Muscle layer of colon (tissue), 2 donors: ENCODE results near the gene ITPRIP.

Source experiments
- H3K27ac ChIP-seq: one replicate; pipeline ENCODE4 v1.7.0; 2013; ENCODE audit warnings: low read depth, mild to moderate bottlenecking, low read length, moderate library complexity
- H3K27me3 ChIP-seq, 2 donors: one replicate each; pipeline ENCODE4 v1.7.0; 2013; ENCODE audit warnings: low read length in 2 of 2, mild to moderate bottlenecking in 2 of 2; ENCODE audit not compliant: insufficient read depth in 2 of 2, control insufficient read depth in 1 of 2
- H3K36me3 ChIP-seq: one replicate; pipeline ENCODE4 v1.7.0; 2013; ENCODE audit warnings: mild to moderate bottlenecking, low read length; ENCODE audit not compliant: insufficient read depth
- H3K4me1 ChIP-seq: one replicate; pipeline ENCODE4 v1.7.0; 2013; ENCODE audit warnings: mild to moderate bottlenecking, low read length; ENCODE audit not compliant: insufficient read depth
- H3K4me3 ChIP-seq, 2 donors: one replicate each; pipeline ENCODE4 v1.7.0; 2013; ENCODE audit warnings: low read length in 2 of 2, low read depth in 1 of 2, mild to moderate bottlenecking in 1 of 2, moderate library complexity in 1 of 2
- H3K9ac ChIP-seq: one replicate; pipeline ENCODE4 v1.7.0; 2013; ENCODE audit warnings: low read length
- H3K9me3 ChIP-seq: one replicate; pipeline ENCODE4 v1.7.0; 2013; ENCODE audit warnings: mild to moderate bottlenecking, low read length
- donor health status: abdominal sarcoma.
- donor health status: Adenocarcinoma of cecum.

ITPRIP gene

GRCh38 chr10:104330168-104331110 is 7.8 kb downstream of the ITPRIP start:
- Histone ChIP-seq H3K4me3 (peak overlapping the region in 1 of 2 donors; percentile 14), H3K27me3 (no peaks in the 10 kb centered on the region), H3K9ac (peak overlapping the region; percentile 7), H3K36me3 (no peaks in the 10 kb centered on the region), H3K9me3 (no peaks in the 10 kb centered on the region), H3K27ac (peak overlapping the region; percentile 77), H3K4me1 (peaks cover 100% of the 10 kb centered on the region)

GRCh38 chr10:104329735-104330134 is 8.5 kb downstream of the ITPRIP start:
- H3K4me1 ChIP-seq, result peaks cover 100% of the 10 kb centered on the region
- H3K4me3 ChIP-seq, result peak overlapping the region in 1 of 2 donors; percentile 7

GRCh38 chr10:104328896-104329710 is 9.2 kb downstream of the ITPRIP start:
- Histone ChIP-seq H3K4me1 (peaks cover 95% of the 10 kb centered on the region), H3K9me3 (no peaks in the 10 kb centered on the region), H3K27me3 (no peaks in the 10 kb centered on the region), H3K36me3 (no peaks in the 10 kb centered on the region), H3K4me3 (peak overlapping the region in 1 of 2 donors; percentile 26), H3K9ac (peak overlapping the region; percentile 9), H3K27ac (peak overlapping the region; percentile 77)

More at GRCh38 chr10:104329735-104330134, 8.5 kb downstream of the ITPRIP start:
- H3K27ac ChIP-seq, result peak overlapping the region; percentile 77
- no peaks in the 10 kb centered on the region for H3K36me3 ChIP-seq
- peak overlapping the region; percentile 9 for H3K9ac ChIP-seq
- no peaks in the 10 kb centered on the region for H3K9me3 ChIP-seq
- H3K27me3 ChIP-seq, result no peaks in the 10 kb centered on the region

- Histone ChIP-seq H3K27ac (peak overlapping the region; percentile 70), H3K9ac (no peak overlapping the region), H3K36me3 (no peaks in the 10 kb centered on the region), H3K4me3 (peak overlapping the region in 1 of 2 donors; percentile 26), H3K9me3 (no peaks in the 10 kb centered on the region), H3K4me1 (peaks cover 94% of the 10 kb centered on the region), H3K27me3 (no peaks in the 10 kb centered on the region)
Measured at GRCh38 chr10:104328646-104328895, 9.7 kb downstream of the ITPRIP start.

- Histone ChIP-seq H3K9ac (peak overlapping the region; percentile 12), H3K27me3 (no peaks in the 10 kb centered on the region), H3K4me1 (peaks cover 94% of the 10 kb centered on the region), H3K27ac (peak overlapping the region; percentile 70), H3K4me3 (peak overlapping the region in 1 of 2 donors; percentile 30), H3K9me3 (no peaks in the 10 kb centered on the region), H3K36me3 (no peaks in the 10 kb centered on the region)
Measured at GRCh38 chr10:104327745-104328645, 10.3 kb downstream of the ITPRIP start.

- no peak overlapping the region for H3K9ac ChIP-seq
- H3K4me3 ChIP-seq, result no peak overlapping the region
- peaks cover 94% of the 10 kb centered on the region for H3K4me1 ChIP-seq
- H3K27me3 ChIP-seq, result no peaks in the 10 kb centered on the region
- no peaks in the 10 kb centered on the region for H3K36me3 ChIP-seq
- H3K27ac ChIP-seq, result peak overlapping the region; percentile 35
- H3K9me3 ChIP-seq, result no peaks in the 10 kb centered on the region
Measured at GRCh38 chr10:104326991-104327610, 11.2 kb downstream of the ITPRIP start.

- Histone ChIP-seq H3K9ac (no peak overlapping the region), H3K36me3 (no peaks in the 10 kb centered on the region), H3K4me1 (peaks cover 94% of the 10 kb centered on the region), H3K27me3 (no peaks in the 10 kb centered on the region), H3K9me3 (no peaks in the 10 kb centered on the region), H3K27ac (peak overlapping the region; percentile 46), H3K4me3 (no peak overlapping the region)
Measured at GRCh38 chr10:104325436-104326435, 12.5 kb downstream of the ITPRIP start.

- Histone ChIP-seq H3K27me3 (no peaks in the 10 kb centered on the region), H3K27ac (no peak overlapping the region), H3K9me3 (no peaks in the 10 kb centered on the region), H3K9ac (no peak overlapping the region), H3K4me1 (peaks cover 86% of the 10 kb centered on the region), H3K36me3 (no peaks in the 10 kb centered on the region), H3K4me3 (no peak overlapping the region)
Measured at GRCh38 chr10:104324931-104325330, 13.3 kb downstream of the ITPRIP start.

- no peaks in the 10 kb centered on the region for H3K9me3 ChIP-seq
- H3K4me1 ChIP-seq, result peaks cover 85% of the 10 kb centered on the region
- H3K9ac ChIP-seq, result no peak overlapping the region
- no peaks in the 10 kb centered on the region for H3K36me3 ChIP-seq
- no peak overlapping the region for H3K27ac ChIP-seq
- H3K4me3 ChIP-seq, result no peak overlapping the region
- H3K27me3 ChIP-seq, result no peaks in the 10 kb centered on the region
Measured at GRCh38 chr10:104324221-104324686, 14.0 kb downstream of the ITPRIP start.

- no peaks in the 10 kb centered on the region for H3K27me3 ChIP-seq
- H3K9ac ChIP-seq, result no peak overlapping the region
- no peak overlapping the region for H3K4me3 ChIP-seq
- H3K4me1 ChIP-seq, result peaks cover 81% of the 10 kb centered on the region
- H3K9me3 ChIP-seq, result no peaks in the 10 kb centered on the region
- no peaks in the 10 kb centered on the region for H3K36me3 ChIP-seq
- H3K27ac ChIP-seq, result peak overlapping the region; percentile 20
Measured at GRCh38 chr10:104323760-104324201, 14.5 kb downstream of the ITPRIP start.
